Upper lobe of left lung (tissue), 4 donors: ENCODE data around the gene POLR2J3.
"Not testable (repeated sequence)": the region's sequence is repeated elsewhere in the genome, so short reads cannot be mapped to it uniquely, and the experiment has no call there.

ENCODE experiments used
- CTCF ChIP-seq, 6 experiments: fragments of 450-650 bp in 4 of 6; fragments of 200-600 bp in 2 of 6; sonication (generic) in 2 of 6; IDR thresholded peaks; one replicate each; pipeline ENCODE4 v1.5.1; 2016 to 2019; ENCODE audit warnings: antibody characterized with exemption in 6 of 6
- POLR2A ChIP-seq, 4 donors: fragments of 450-650 bp; IDR thresholded peaks; one replicate each; pipeline ENCODE4 v1.5.1; 2016 to 2017; ENCODE audit warnings: antibody characterized with exemption in 4 of 4, mild to moderate bottlenecking in 2 of 4
- POLR2AphosphoS5 ChIP-seq, 2 donors: sonication (generic); formaldehyde crosslinking; IDR thresholded peaks; one replicate each; pipeline ENCODE4 v1.5.1; 2017; ENCODE audit warnings: antibody characterized with exemption in 2 of 2

- not testable (repeated sequence) for TF ChIP-seq POLR2AphosphoS5, CTCF, POLR2A (IDR thresholded peaks at IDR 0.05)
These were observed 40.3 kb downstream of the POLR2J3 start for GRCh38 chr7:102532127-102532526.
